Fibroblast of skin of left quadriceps (primary cell): ENCODE results near the gene SLC66A3.

Source experiments
- DNase-seq, 2 experiments: peaks; one replicate each; pipeline ENCODE4 v3.0.0-alpha.2; 2013; ENCODE audit warnings: low read depth in 2 of 2

The SLC66A3 gene

DNA sequence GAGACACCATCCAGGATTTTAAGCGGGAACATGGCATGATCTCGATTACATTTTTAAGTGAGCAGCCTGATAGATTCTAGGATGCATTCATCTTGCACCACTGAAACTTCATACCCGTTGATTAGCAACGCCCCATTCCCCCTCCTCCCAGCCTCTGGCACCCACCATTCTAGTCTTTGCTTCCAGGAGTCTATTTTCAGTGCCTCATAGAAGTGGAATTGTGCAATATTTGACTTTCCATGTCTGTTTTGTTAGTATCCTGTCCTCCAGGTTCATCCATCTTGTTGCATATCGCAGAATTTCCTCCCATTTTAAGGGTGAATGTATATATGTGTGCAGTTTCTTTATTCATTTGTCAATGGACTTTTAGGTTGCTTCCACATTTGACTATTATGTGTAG is 20.9 kb upstream of the SLC66A3 start:
- DNase-seq = no peak

- no peak for DNase-seq
These were observed 14.8 kb upstream of the SLC66A3 start for GRCh38 chr2:11140492-11140891.

- DNase-seq = no peak
These were observed 13.9 kb upstream of the SLC66A3 start for GRCh38 chr2:11141319-11141718.

- DNase-seq = no peak
These were observed 12.9 kb upstream of the SLC66A3 start for GRCh38 chr2:11142330-11142729.

DNA sequence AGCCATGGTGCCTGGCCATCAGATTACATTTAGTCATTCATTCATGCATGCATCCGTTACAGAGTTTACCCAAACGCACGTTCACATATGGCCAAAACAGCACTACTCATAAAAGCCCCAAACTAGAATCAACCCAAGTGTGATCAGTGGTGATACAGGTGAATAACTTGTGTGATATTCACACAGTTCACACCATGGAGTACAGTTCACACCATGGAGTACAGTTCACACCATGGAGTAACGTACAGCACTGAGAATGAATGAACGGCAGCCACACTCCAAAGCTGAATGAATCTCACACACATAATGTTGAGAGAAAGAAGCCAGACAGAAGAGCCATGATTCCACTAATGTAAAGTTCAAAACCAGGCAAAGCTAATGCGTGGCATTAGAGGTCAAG is 12.3 kb upstream of the SLC66A3 start:
- DNase-seq = no peak

GRCh38 chr2:11144077-11144737 is 11.1 kb upstream of the SLC66A3 start:
- DNase-seq = no peak

DNA sequence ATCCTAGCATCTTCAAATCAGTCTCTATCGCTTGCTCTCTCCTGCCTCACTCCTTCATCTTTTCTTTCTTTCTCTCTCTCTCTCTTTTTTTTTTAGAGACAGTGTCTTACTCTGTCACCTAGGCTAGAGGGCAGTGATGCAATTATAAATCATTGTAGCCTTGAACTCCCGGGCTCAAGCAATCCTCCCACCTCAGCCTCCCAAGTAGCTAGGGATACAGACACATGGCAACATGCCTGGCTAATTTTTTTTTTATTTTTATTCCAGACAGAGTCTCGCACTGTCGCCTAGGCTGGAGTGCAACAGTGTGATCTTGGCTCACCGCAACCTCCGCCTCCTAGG is 10.6 kb upstream of the SLC66A3 start:
- no peak for DNase-seq

GRCh38 chr2:11145350-11145749 is 9.9 kb upstream of the SLC66A3 start:
- no peak for DNase-seq

DNA sequence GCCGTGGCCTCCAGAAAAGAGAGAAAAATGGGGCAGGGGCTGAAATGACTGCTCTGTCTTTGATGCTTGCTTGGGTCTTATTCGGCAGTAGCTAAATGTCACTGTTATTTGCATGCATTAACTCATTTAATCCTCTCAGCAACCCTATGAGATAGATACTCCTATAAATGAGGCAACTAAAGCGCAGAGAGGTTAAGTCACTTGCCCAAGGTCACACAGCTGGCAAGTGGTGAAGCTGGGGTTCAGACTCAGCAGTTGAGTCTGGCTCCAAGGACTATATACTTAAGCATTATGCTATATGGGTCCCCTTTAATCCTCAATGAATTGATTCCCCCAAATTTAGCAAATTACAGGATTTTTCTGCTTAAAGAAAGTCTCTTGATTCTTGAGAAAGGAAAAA is 9.2 kb upstream of the SLC66A3 start:
- DNase-seq = no peak

DNA sequence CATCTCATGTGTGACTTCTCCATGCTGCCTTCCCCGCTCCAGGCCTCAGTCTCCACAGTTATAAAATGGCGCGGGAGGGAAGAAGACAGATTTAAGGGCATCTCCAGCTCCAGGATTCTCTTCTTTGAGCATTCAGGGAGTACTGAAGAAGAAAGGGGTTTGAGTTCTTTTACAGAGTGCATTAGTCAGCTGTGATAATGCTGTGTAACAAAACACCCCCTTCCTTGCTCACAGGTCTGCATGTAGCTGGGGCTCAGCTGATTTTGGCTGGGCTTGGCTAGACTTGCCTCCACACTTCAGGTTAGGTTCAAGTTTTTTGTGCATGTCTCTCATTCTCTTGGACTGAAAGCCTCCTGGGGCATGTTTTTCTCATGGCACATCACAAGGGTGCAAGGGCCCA is 8.0 kb upstream of the SLC66A3 start:
- no peak for DNase-seq

DNA sequence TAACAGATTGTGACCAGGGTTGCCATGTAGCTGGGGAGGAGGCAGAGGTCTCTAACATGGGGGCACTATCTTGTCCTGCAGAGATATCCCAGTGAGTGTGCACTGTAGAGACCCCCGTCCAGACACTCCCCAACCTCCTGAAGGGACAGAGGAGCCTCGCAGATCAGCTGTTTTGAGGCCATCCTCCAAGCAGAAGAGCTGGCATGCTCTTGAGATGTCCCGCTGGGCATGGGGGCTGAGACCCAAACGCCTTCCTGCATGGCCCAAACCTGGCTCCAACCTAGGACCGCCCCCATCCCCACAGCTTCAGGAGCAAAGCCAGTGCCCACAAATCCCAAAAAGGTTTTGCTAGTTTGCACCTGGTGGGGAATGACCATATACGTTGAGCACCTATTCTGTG is 2.7 kb upstream of the SLC66A3 start:
- no peak for DNase-seq

DNA sequence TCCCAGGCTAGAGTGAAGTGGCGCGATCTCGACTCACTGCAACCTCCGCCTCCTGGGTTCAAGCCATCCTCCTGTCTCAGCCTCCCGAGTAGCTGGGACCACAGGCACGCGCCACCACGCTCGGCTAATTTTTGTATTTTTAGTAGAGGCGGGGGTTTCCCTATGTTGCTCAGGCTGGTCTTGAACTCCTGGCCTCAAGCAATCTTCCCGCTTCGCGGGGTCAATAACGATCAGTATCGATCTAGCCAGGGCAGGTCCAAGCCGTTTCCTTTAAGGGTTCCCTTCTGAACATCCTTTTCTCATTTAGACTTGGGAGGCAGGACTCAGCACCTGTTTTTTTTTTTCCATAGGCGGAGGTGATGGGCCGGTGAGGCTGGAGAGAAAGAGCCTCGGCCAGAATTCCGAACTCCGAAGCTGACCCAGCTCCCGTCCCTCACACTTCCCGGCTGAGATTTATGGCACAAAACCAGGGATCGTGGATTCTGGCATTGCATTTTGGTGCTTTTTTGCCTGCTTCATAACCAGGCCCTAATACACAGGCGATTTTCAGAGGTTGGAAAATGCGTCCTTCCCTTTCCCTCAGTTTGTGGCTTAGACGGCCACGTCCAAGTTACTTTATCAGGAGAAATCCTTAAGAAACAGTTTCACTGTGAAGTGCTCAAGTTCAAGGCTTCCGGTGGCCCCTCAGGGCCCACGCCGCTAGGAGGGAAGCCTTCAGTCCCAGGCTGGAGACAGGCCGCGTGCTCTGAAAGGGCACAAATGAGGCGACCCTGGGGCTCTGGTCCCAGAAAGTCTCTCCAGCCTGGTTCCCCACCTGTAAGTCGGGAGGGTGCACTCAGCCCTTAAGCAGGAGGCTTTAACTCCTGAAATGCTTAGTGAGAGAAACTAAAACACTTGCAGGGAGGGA is 998 bp upstream of the SLC66A3 start:
- DNase-seq = no peak

DNA sequence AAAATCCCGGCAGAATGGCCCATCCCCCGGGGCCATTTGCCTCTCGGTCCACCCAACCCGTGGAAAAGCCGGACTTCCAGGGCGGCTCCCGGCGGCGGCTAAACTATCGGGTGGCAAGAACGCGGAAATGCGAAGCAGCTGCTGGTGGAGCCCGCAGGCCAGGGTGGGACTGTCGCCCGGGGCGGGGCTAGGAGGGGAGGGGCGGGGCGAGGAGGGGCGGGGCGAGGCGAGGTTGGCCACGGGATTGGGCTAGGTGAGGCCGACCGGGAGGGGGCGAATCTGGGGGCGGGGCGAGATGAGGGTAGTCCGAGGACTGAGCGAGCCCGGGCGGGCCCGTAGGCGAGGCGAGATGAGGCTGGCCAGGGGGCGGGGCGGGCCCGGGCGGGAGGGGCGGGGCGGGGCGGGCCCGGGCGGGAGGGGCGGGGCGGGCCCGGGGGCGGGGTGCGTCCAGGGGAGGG is 315 bp upstream of the SLC66A3 start:
- DNase-seq = peak; percentile 90 to 91

DNA sequence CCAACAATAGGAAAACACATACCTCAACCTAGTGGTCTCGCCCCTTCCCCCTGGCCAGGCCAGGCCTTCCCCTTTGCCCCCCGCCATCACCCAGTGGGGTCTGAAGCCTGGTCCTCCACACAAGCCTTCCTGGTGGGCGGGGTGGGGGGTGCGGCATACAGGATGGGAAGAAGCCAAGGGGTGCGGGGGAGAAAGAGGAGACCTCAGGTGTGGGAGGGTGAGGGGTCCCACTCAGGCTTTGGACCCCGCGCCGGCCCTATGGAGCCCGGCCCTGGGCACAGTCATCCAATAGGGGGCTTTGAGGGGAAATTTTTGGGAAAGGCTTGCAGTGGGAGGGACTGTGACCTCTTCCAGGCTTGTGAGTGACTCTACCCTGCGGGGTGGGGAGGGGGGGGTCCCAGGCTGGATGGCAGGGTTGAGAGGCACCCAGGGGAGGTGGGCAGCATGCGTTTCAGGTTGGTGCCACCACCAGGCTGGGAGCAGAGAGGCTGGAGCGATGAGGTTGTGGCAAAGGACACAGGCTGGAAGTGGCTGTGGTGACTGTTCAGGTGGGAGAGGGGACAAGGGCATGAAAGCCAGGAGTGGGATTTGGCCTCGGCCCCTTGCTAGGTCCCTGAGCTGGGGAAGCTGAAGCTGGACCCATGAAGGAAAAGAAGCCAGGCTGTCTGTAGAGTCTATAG is 1.3 kb downstream of the SLC66A3 start:
- DNase-seq = no peak

GRCh38 chr2:11157296-11157695 is 2.0 kb downstream of the SLC66A3 start:
- no peak for DNase-seq

- DNase-seq = no peak
These were observed 2.5 kb downstream of the SLC66A3 start for GRCh38 chr2:11157731-11158130.

- DNase-seq = no peak
These were observed 3.8 kb downstream of the SLC66A3 start for GRCh38 chr2:11158916-11159573.

- DNase-seq = no peak
These were observed 4.4 kb downstream of the SLC66A3 start for GRCh38 chr2:11159574-11160170.

DNA sequence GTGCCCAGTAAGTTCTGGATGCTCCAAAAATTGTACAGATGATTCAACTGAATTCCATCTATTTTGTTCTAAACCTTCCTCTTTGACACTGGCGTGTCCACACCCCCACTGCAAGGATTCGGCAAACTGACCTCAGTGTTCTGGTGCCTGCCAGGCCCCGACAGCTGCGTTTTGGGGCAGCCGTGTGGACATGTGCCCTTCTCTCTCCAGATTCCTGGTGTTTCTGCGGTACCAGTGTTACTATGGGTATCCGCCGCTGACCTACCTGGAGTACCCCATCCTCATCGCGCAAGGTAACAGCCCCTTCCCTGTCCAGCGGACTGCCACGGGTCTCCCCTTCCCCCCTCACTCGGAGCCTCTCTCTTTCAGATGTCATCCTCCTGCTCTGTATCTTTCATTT is 5.0 kb downstream of the SLC66A3 start:
- DNase-seq = no peak

DNA sequence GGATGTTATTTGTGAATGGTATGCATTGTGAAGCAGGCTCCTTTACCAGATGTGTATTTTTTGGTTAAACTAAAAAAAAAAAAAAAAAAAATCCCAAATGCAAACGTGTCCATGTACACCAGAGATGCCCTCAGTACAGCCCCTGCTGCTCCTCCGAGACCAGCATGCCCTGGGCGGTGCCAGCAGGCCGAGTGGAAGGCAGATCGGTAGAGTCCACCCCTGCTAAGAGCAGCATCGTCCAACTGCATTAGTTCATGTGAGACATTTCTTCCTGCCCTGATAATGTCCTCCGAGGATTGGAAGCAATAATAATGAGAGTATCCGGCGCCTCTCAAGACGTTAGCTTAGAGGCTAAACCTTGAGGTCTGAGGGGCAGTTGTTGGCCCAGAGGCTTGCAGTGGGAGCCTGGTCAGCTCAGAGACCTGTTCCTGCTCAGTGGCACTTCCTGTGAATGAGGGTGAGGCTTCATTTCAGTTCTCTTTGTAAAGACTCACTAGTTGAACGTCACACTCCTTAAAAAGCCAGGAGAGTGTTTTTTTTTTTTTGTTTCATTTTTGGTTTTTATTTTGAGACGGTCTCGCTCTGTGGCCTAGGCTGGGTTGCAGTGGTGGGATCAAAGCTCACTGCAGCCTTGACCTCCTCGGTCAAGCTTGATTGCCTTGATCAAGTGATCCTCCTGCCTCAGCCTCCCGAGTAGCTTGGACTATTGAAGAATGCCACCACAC is 5.6 kb downstream of the SLC66A3 start:
- no peak for DNase-seq

DNA sequence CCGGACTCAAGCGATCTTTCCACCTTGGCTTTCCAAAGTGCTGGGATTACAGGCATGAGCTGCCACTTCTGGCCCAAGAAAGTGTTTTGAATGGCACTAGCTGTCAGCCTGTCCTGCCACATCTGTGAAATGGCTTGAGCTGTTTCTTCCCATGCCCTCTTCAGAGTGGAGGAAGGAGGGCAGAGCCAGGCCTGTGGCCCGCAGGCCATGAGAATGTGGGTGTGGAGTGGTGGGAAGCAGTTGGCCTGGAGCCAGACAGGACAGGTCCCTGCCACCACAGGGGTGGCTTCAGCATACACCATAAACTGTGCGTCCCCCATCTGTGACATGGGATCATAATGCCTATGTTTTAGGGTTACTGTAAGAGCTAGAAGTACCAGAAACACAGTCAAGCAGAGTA is 6.5 kb downstream of the SLC66A3 start:
- no peak for DNase-seq
